C4-2B (cell line): ENCODE results near the gene AGPS.

ENCODE experiments used
- CTCF ChIP-seq: fragments of 450-650 bp; conservative IDR thresholded peaks from 2 replicates; pipeline ENCODE4 v1.5.1; 2017; ENCODE audit warnings: mild to moderate bottlenecking
- ZFX ChIP-seq: fragments of 450-650 bp; IDR thresholded peaks from 2 replicates; pipeline ENCODE4 v1.6.1; 2017

- TF ChIP-seq CTCF: no peak
- TF ChIP-seq ZFX: no peak
Measured at GRCh38 chr2:177538323-177538722, 145.8 kb downstream of the AGPS start.
